ENCODE measurements around the gene LTC4S.

- TF ChIP-seq CTCF (IDR thresholded peaks at IDR 0.05; ENCODE audit: low read depth, low read length): no peak
- no peak for TF ChIP-seq POLR2A (IDR thresholded peaks at IDR 0.05; ENCODE audit: extremely low read depth, insufficient read length)
- TF ChIP-seq, protein P1, sequence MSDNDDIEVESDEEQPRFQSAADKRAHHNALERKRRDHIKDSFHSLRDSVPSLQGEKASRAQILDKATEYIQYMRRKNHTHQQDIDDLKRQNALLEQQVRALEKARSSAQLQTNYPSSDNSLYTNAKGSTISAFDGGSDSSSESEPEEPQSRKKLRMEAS (IDR thresholded peaks at IDR 0.05; ENCODE audit: low read depth, low read length): no peak
- no peak for TF ChIP-seq MYC (IDR thresholded peaks at IDR 0.05; ENCODE audit: low read depth, low read length)
Observed at GRCh38 chr5:179759581-179760551, 33.9 kb upstream of the LTC4S start.
